GM23338 (cell line): ENCODE data around the gene RBPJ. TPM values are rescaled to one million over a fixed set of nuclear protein-coding genes. Genes with fewer than 3 reads are reported as not detected.
A peak's percentile ranks its signal among the peaks of the same experiment; 100 is the strongest.
"Not testable (repeated sequence)": the region's sequence is repeated elsewhere in the genome, so short reads cannot be mapped to it uniquely, and the experiment has no call there.

Experiments used
- ATAC-seq: fragments of 200-7000 bp; cut with Tn5 transposase; 3 replicates; pipeline ENCODE4 v1.9.1; 2020
- DNase-seq: peaks from one replicate; pipeline ENCODE4 v3.0.0-alpha.2; 2015; ENCODE audit warnings: low spot score
- H2AFZ ChIP-seq: fragments of 200-600 bp; sonication (generic); 2 replicates; pipeline ENCODE4 v1.8.0; 2016; ENCODE audit warnings: antibody characterized with exemption, mild to moderate bottlenecking, moderate library complexity
- H3F3A ChIP-seq: fragments of 200-600 bp; sonication (generic); replicated peaks from 2 replicates; pipeline ENCODE4 v1.8.0; 2017; ENCODE audit warnings: antibody characterized with exemption, mixed run types, low read depth
- H3K27ac ChIP-seq: fragments of 200-600 bp; sonication (generic); 2 replicates; pipeline ENCODE4 v1.6.1; 2016; ENCODE audit warnings: low read depth
- H3K27me3 ChIP-seq: fragments of 200-600 bp; sonication (generic); 2 replicates; pipeline ENCODE4 v1.8.0; 2016; ENCODE audit warnings: mild to moderate bottlenecking, mixed run types, moderate library complexity; ENCODE audit not compliant: insufficient read depth
- H3K36me3 ChIP-seq: fragments of 200-600 bp; sonication (generic); 2 replicates; pipeline ENCODE4 v1.8.0; 2016; ENCODE audit warnings: mild to moderate bottlenecking; ENCODE audit not compliant: insufficient read depth
- H3K4me1 ChIP-seq: fragments of 200-600 bp; sonication (generic); 2 replicates; pipeline ENCODE4 v1.8.0; 2016; ENCODE audit warnings: mild to moderate bottlenecking, moderate library complexity; ENCODE audit not compliant: insufficient read depth
- H3K4me2 ChIP-seq: fragments of 200-600 bp; sonication (generic); 2 replicates; pipeline ENCODE4 v1.7.1; 2017; ENCODE audit warnings: mixed run types
- H3K4me3 ChIP-seq: fragments of 200-600 bp; sonication (generic); 2 replicates; pipeline ENCODE4 v1.6.1; 2016; ENCODE audit warnings: mixed run types
- H3K79me2 ChIP-seq: fragments of 200-600 bp; sonication (generic); replicated peaks from 2 replicates; pipeline ENCODE4 v1.8.0; 2017; ENCODE audit warnings: mild to moderate bottlenecking; ENCODE audit not compliant: insufficient read depth
- H3K9me2 ChIP-seq: fragments of 200-600 bp; sonication (generic); 2 replicates; pipeline ENCODE4 v1.8.0; 2017; ENCODE audit not compliant: insufficient read depth
- H4K20me1 ChIP-seq: fragments of 200-600 bp; sonication (generic); replicated peaks from 2 replicates; pipeline ENCODE4 v1.8.0; 2017; ENCODE audit warnings: mild to moderate bottlenecking; ENCODE audit not compliant: insufficient read depth
- H3K27ac Mint-ChIP-seq: 2 replicates; pipeline ENCODE4 v1.8.0; 2020; ENCODE audit warnings: inconsistent platforms, mild to moderate bottlenecking, moderate library complexity, mixed read lengths
- H3K27me3 Mint-ChIP-seq: 3 replicates; pipeline ENCODE4 v1.8.0; 2022; ENCODE audit warnings: low read depth, mild to moderate bottlenecking, moderate library complexity, mixed read lengths, inconsistent platforms; ENCODE audit not compliant: insufficient read depth, poor library complexity
- H3K36me3 Mint-ChIP-seq: 3 replicates; pipeline ENCODE4 v1.8.0; 2021; ENCODE audit warnings: low read depth, mild to moderate bottlenecking, inconsistent platforms, moderate library complexity, mixed read lengths
- H3K4me1 Mint-ChIP-seq: 3 replicates; pipeline ENCODE4 v1.8.0; 2020; ENCODE audit warnings: mild to moderate bottlenecking, inconsistent platforms, mixed read lengths
- H3K4me3 Mint-ChIP-seq: 3 replicates; pipeline ENCODE4 v1.8.0; 2021; ENCODE audit warnings: moderate library complexity, mild to moderate bottlenecking, inconsistent platforms, mixed read lengths
- H3K9me3 Mint-ChIP-seq: 3 replicates; pipeline ENCODE4 v1.8.0; 2020; ENCODE audit warnings: moderate library complexity, mild to moderate bottlenecking, inconsistent platforms, mixed read lengths
- CREB1 ChIP-seq: fragments of 250-450 bp; sonication (Bioruptor Pico); IDR thresholded peaks from 2 replicates; pipeline ENCODE4 v1.5.0; 2020; ENCODE audit warnings: low read depth, mild to moderate bottlenecking, moderate library complexity
- EZH2 ChIP-seq: fragments of 200-600 bp; sonication (generic); IDR thresholded peaks from one replicate; pipeline ENCODE4 v1.8.0; 2017; ENCODE audit warnings: antibody characterized with exemption, mild to moderate bottlenecking, low read depth; ENCODE audit not compliant: unreplicated experiment
- EZH2phosphoT487 ChIP-seq: fragments of 200-600 bp; sonication (generic); IDR thresholded peaks from one replicate; pipeline ENCODE4 v1.8.1; 2018; ENCODE audit warnings: antibody characterized with exemption; ENCODE audit not compliant: unreplicated experiment
- JUNB ChIP-seq: IDR thresholded peaks from one replicate; pipeline ENCODE4 v1.6.1; 2016; ENCODE audit warnings: antibody characterized with exemption; ENCODE audit not compliant: unreplicated experiment
- NANOG ChIP-seq: IDR thresholded peaks from 2 replicates; pipeline ENCODE4 v1.6.1; 2016; ENCODE audit warnings: antibody characterized with exemption, borderline replicate concordance
- STAT1 ChIP-seq: IDR thresholded peaks from one replicate; pipeline ENCODE4 v1.6.1; 2016; ENCODE audit warnings: antibody characterized with exemption; ENCODE audit not compliant: unreplicated experiment
- ZNF114 ChIP-seq: fragments of 250-450 bp; sonication (Bioruptor Pico); IDR thresholded peaks from 2 replicates; pipeline ENCODE4 v1.5.0; 2020; ENCODE audit warnings: mild to moderate bottlenecking, moderate library complexity
- polyA plus RNA-seq: library from polyadenylated mRNA; unstranded; fragments of >200 nt; fragmentation: Nextera tagmentation; extraction: Ambion mirVana; gene quantifications from 2 replicates; pipeline ENCODE4 v1.2.1, GENCODE V29; 2016
- total RNA-seq: library from RNA; depleted of rRNA; stranded (reverse); fragments of >200 nt; shearing (Covaris generic); gene quantifications from 2 replicates; pipeline ENCODE4 v1.2.3, GENCODE V29; 2014
- TF ChIP-seq, protein P1 (sequence below): IDR thresholded peaks from one replicate; pipeline ENCODE4 v1.6.1; 2018; ENCODE audit warnings: antibody characterized with exemption; ENCODE audit not compliant: unreplicated experiment
- TF ChIP-seq, protein P2 (sequence below): fragments of 250-450 bp; sonication (Bioruptor Pico); IDR thresholded peaks from 2 replicates; pipeline ENCODE4 v1.5.0; 2020; ENCODE audit warnings: mild to moderate bottlenecking, moderate library complexity
- TF ChIP-seq, protein P3 (sequence below), 2 experiments: fragments of 200-600 bp in 1 of 2; sonication (generic) in 1 of 2; conservative IDR thresholded peaks; 2 replicates each; pipeline versions ENCODE4 v1.5.1 to v1.6.1; 2016 to 2017; ENCODE audit warnings: antibody characterized with exemption in 2 of 2, low read depth in 2 of 2, mild to moderate bottlenecking in 2 of 2, moderate library complexity in 1 of 2

Gene RBPJ
- total and polyA plus RNA-seq, 2 experiments from 2014 or later, result 212 to 457 TPM

DNA sequence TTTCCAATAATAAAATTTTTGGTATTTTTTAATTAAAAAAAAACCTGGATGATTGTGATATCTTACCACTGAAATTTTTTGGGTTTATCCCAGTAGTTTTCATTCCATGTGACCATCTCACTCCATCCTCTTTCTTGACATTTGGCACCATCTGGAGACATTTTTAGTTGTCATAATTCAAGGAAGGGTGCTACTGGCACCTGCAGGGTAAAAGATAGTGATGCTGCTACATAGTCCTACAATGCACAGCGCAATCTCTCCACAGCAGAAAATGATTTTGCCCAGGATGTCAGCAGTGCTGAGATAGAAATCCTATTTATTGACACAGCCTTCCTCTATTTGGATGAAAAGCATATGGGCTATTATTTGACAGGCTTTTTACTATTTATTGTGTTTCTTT, 79.3 kb downstream of the RBPJ start:
- Histone ChIP-seq H3K36me3 (peaks cover 6% of the 10 kb centered on the region), H3K9me2 (no peaks in the 10 kb centered on the region), H4K20me1 (no peaks in the 10 kb centered on the region), H3K4me2 (no peak overlapping the region), H3F3A (no peaks in the 10 kb centered on the region), H2AFZ (no peak overlapping the region), H3K27me3 (no peaks in the 10 kb centered on the region), H3K4me1 (peaks cover 39% of the 10 kb centered on the region), H3K27ac (peak overlapping the region; percentile 7; the same call in 1 of the 2 replicates), H3K79me2 (peaks cover 100% of the 10 kb centered on the region), H3K4me3 (no peak overlapping the region)
- no peak overlapping the region for H3K4me3 Mint-ChIP-seq
- no peak overlapping the region for H3K27ac Mint-ChIP-seq
- DNase-seq, result no peak
- TF ChIP-seq, protein P1, sequence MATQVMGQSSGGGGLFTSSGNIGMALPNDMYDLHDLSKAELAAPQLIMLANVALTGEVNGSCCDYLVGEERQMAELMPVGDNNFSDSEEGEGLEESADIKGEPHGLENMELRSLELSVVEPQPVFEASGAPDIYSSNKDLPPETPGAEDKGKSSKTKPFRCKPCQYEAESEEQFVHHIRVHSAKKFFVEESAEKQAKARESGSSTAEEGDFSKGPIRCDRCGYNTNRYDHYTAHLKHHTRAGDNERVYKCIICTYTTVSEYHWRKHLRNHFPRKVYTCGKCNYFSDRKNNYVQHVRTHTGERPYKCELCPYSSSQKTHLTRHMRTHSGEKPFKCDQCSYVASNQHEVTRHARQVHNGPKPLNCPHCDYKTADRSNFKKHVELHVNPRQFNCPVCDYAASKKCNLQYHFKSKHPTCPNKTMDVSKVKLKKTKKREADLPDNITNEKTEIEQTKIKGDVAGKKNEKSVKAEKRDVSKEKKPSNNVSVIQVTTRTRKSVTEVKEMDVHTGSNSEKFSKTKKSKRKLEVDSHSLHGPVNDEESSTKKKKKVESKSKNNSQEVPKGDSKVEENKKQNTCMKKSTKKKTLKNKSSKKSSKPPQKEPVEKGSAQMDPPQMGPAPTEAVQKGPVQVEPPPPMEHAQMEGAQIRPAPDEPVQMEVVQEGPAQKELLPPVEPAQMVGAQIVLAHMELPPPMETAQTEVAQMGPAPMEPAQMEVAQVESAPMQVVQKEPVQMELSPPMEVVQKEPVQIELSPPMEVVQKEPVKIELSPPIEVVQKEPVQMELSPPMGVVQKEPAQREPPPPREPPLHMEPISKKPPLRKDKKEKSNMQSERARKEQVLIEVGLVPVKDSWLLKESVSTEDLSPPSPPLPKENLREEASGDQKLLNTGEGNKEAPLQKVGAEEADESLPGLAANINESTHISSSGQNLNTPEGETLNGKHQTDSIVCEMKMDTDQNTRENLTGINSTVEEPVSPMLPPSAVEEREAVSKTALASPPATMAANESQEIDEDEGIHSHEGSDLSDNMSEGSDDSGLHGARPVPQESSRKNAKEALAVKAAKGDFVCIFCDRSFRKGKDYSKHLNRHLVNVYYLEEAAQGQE, result no peak
- TF ChIP-seq JUNB (no peak), ZNF114 (CRISPR knock-in tag) (no peak), NANOG (no peak), CREB1 (no peak), STAT1 (no peak), EZH2phosphoT487 (no peak), EZH2 (no peak)
- TF ChIP-seq, protein P2, sequence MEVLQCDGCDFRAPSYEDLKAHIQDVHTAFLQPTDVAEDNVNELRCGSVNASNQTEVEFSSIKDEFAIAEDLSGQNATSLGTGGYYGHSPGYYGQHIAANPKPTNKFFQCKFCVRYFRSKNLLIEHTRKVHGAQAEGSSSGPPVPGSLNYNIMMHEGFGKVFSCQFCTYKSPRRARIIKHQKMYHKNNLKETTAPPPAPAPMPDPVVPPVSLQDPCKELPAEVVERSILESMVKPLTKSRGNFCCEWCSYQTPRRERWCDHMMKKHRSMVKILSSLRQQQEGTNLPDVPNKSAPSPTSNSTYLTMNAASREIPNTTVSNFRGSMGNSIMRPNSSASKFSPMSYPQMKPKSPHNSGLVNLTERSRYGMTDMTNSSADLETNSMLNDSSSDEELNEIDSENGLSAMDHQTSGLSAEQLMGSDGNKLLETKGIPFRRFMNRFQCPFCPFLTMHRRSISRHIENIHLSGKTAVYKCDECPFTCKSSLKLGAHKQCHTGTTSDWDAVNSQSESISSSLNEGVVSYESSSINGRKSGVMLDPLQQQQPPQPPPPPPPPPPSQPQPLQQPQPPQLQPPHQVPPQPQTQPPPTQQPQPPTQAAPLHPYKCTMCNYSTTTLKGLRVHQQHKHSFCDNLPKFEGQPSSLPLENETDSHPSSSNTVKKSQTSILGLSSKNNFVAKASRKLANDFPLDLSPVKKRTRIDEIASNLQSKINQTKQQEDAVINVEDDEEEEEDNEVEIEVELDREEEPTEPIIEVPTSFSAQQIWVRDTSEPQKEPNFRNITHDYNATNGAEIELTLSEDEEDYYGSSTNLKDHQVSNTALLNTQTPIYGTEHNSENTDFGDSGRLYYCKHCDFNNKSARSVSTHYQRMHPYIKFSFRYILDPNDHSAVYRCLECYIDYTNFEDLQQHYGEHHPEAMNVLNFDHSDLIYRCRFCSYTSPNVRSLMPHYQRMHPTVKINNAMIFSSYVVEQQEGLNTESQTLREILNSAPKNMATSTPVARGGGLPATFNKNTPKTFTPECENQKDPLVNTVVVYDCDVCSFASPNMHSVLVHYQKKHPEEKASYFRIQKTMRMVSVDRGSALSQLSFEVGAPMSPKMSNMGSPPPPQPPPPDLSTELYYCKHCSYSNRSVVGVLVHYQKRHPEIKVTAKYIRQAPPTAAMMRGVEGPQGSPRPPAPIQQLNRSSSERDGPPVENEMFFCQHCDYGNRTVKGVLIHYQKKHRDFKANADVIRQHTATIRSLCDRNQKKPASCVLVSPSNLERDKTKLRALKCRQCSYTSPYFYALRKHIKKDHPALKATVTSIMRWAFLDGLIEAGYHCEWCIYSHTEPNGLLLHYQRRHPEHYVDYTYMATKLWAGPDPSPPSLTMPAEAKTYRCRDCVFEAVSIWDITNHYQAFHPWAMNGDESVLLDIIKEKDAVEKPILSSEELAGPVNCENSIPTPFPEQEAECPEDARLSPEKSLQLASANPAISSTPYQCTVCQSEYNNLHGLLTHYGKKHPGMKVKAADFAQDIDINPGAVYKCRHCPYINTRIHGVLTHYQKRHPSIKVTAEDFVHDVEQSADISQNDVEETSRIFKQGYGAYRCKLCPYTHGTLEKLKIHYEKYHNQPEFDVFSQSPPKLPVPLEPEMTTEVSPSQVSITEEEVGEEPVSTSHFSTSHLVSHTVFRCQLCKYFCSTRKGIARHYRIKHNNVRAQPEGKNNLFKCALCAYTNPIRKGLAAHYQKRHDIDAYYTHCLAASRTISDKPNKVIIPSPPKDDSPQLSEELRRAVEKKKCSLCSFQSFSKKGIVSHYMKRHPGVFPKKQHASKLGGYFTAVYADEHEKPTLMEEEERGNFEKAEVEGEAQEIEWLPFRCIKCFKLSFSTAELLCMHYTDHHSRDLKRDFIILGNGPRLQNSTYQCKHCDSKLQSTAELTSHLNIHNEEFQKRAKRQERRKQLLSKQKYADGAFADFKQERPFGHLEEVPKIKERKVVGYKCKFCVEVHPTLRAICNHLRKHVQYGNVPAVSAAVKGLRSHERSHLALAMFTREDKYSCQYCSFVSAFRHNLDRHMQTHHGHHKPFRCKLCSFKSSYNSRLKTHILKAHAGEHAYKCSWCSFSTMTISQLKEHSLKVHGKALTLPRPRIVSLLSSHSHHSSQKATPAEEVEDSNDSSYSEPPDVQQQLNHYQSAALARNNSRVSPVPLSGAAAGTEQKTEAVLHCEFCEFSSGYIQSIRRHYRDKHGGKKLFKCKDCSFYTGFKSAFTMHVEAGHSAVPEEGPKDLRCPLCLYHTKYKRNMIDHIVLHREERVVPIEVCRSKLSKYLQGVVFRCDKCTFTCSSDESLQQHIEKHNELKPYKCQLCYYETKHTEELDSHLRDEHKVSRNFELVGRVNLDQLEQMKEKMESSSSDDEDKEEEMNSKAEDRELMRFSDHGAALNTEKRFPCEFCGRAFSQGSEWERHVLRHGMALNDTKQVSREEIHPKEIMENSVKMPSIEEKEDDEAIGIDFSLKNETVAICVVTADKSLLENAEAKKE (CRISPR knock-in tag), result no peak
- TF ChIP-seq, protein P3, sequence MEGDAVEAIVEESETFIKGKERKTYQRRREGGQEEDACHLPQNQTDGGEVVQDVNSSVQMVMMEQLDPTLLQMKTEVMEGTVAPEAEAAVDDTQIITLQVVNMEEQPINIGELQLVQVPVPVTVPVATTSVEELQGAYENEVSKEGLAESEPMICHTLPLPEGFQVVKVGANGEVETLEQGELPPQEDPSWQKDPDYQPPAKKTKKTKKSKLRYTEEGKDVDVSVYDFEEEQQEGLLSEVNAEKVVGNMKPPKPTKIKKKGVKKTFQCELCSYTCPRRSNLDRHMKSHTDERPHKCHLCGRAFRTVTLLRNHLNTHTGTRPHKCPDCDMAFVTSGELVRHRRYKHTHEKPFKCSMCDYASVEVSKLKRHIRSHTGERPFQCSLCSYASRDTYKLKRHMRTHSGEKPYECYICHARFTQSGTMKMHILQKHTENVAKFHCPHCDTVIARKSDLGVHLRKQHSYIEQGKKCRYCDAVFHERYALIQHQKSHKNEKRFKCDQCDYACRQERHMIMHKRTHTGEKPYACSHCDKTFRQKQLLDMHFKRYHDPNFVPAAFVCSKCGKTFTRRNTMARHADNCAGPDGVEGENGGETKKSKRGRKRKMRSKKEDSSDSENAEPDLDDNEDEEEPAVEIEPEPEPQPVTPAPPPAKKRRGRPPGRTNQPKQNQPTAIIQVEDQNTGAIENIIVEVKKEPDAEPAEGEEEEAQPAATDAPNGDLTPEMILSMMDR (conservative IDR thresholded peaks at IDR 0.05; ENCODE audit: low read depth in 2 of 2), result no peak
- H3K9me3 Mint-ChIP-seq, result peaks cover 9% of the 10 kb centered on the region; the same call in 2 of the 3 replicates
- H3K4me1 Mint-ChIP-seq, result peaks cover 34% of the 10 kb centered on the region
- H3K36me3 Mint-ChIP-seq, result peaks cover 63% of the 10 kb centered on the region
- no peak for ATAC-seq
- H3K27me3 Mint-ChIP-seq, result peaks cover 6% of the 10 kb centered on the region

DNA sequence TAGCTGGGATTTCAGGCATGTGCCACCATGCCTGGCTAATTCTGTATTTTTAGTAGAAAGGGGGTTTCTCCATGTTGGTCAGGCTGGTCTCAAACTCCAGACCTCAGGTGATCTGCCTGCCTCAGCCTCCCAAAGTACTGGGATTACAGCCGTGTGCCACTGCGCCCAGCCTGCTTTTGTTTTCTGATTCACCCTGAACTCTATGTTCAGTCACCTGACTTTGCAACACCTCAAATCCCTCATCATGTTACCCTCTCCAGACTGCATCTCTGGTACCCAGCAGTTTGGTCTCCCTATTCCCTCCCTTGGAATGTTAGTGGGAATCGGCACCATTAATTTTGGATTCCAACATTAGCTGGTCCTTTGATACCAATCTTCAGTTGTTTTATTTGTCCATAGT, 81.2 kb downstream of the RBPJ start:
- Histone ChIP-seq H3K4me1 (peaks cover 20% of the 10 kb centered on the region), H3K36me3 (peaks cover 18% of the 10 kb centered on the region), H3K79me2 (peaks cover 91% of the 10 kb centered on the region), H3K27ac (peak overlapping the region; percentile 40; the same call in 1 of the 2 replicates)
- Mint-ChIP-seq H3K4me1 (peaks cover 19% of the 10 kb centered on the region), H3K36me3 (peaks cover 72% of the 10 kb centered on the region), H3K9me3 (peaks cover 25% of the 10 kb centered on the region)
- not testable (repeated sequence) for H3K9me2 ChIP-seq, H3F3A ChIP-seq, H3K4me3 ChIP-seq, H2AFZ ChIP-seq, H3K4me2 ChIP-seq, H3K27me3 Mint-ChIP-seq, DNase-seq, H3K4me3 Mint-ChIP-seq, ATAC-seq, H3K27me3 ChIP-seq, H4K20me1 ChIP-seq, H3K27ac Mint-ChIP-seq
